ENCODE data around the gene AMOTL1. TPM values are rescaled to one million over a fixed set of nuclear protein-coding genes. Genes with fewer than 3 reads are reported as not detected.

AMOTL1 gene
- total RNA-seq, 4 donors from 2014 or later: 34.1 to 51.2 (median 41.0) TPM

- H3K4me3 ChIP-seq (replicated peaks in 1 of 3): no peak overlapping the region
- H3K27ac ChIP-seq: no peak overlapping the region
- DNase-seq: no peak
- H3K27me3 ChIP-seq: no peaks in the 10 kb centered on the region
- 72 to 78% methylated on average over 2 of the region's 2 CpGs for WGBS, 2 donors
- H3K4me1 ChIP-seq: no peaks in the 10 kb centered on the region
- TF ChIP-seq POLR2A (IDR thresholded peaks at IDR 0.05) (no peak), CTCF (IDR thresholded peaks at IDR 0.05) (no peak)
- peaks cover 0 to 15% of the 10 kb centered on the region in 2 donors for H3K36me3 ChIP-seq
- intact Hi-C loops (cut with DNase I): no loop called here
- H3K9me3 ChIP-seq: no peaks in the 10 kb centered on the region
These were observed 55.1 kb downstream of the AMOTL1 start for GRCh38 chr11:94823102-94823732.

DNA sequence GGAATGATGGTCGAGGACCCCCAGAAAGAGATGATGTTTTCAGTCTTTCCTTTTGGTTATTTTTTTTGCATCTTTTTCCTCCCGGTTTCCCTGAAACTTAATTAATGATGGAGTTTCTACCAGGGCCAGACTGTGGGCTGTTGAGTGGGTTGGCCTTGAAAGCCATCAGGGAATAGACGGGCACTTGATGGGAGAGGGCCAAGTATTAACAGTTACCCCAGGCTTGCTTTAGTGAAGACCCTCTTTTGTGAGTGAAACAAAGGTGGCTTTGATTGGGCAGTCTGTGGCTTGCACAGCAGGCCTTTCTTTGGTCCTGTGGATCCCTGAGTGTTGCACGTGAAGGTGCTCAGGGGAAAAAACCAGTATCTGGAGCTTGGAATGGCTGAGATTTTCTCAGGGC is 56.9 kb downstream of the AMOTL1 start:
- no peak for DNase-seq
- Histone ChIP-seq H3K27me3 (no peaks in the 10 kb centered on the region), H3K4me3 (replicated peaks in 1 of 3) (no peak overlapping the region), H3K9me3 (no peaks in the 10 kb centered on the region), H3K27ac (no peak overlapping the region), H3K4me1 (no peaks in the 10 kb centered on the region), H3K36me3 (peaks cover 2 to 15% of the 10 kb centered on the region in 2 donors)
- intact Hi-C loops (cut with DNase I): no loop called here
- no peak for TF ChIP-seq CTCF (IDR thresholded peaks at IDR 0.05)
- no peak for TF ChIP-seq POLR2A (IDR thresholded peaks at IDR 0.05)
- 87 to 90% methylated on average over 4 of the region's 4 CpGs for WGBS, 2 donors

GRCh38 chr11:94825481-94825880 is 57.3 kb downstream of the AMOTL1 start:
- Histone ChIP-seq H3K27me3 (no peaks in the 10 kb centered on the region), H3K27ac (no peak overlapping the region), H3K4me3 (replicated peaks in 1 of 3) (no peak overlapping the region), H3K9me3 (no peaks in the 10 kb centered on the region), H3K4me1 (no peaks in the 10 kb centered on the region), H3K36me3 (peaks cover 6 to 19% of the 10 kb centered on the region in 2 donors)
- intact Hi-C loops (cut with DNase I): no loop called here
- TF ChIP-seq POLR2A (IDR thresholded peaks at IDR 0.05) (no peak), CTCF (IDR thresholded peaks at IDR 0.05) (no peak)
- no peak for DNase-seq
- WGBS, 2 donors: 95 to 100% methylated on average over 1 of the region's 1 CpG

- Histone ChIP-seq H3K4me3 (replicated peaks in 1 of 3) (no peak overlapping the region), H3K9me3 (no peaks in the 10 kb centered on the region), H3K36me3 (peaks cover 8 to 22% of the 10 kb centered on the region in 2 donors), H3K4me1 (peaks cover 0 to 2% of the 10 kb centered on the region in 2 donors), H3K27me3 (no peaks in the 10 kb centered on the region), H3K27ac (no peak overlapping the region)
- intact Hi-C loops (cut with DNase I): no loop called here
- TF ChIP-seq CTCF (IDR thresholded peaks at IDR 0.05): no peak
- no peak for TF ChIP-seq POLR2A (IDR thresholded peaks at IDR 0.05)
- no peak for DNase-seq
- WGBS, 2 donors: 87 to 93% methylated on average over 7 of the region's 7 CpGs
These were observed 58.3 kb downstream of the AMOTL1 start for GRCh38 chr11:94826415-94826814.

- DNase-seq: no peak
- no peak overlapping the region for H3K27ac ChIP-seq
- intact Hi-C loops (cut with DNase I): no loop called here
- H3K4me1 ChIP-seq: peaks cover 6 to 12% of the 10 kb centered on the region in 2 donors
- TF ChIP-seq POLR2A (IDR thresholded peaks at IDR 0.05) (no peak), CTCF (IDR thresholded peaks at IDR 0.05) (no peak)
- no peaks in the 10 kb centered on the region for H3K9me3 ChIP-seq
- H3K4me3 ChIP-seq (replicated peaks in 1 of 3): no peak overlapping the region
- peaks cover 8 to 15% of the 10 kb centered on the region in 2 donors for H3K36me3 ChIP-seq
- H3K27me3 ChIP-seq: no peaks in the 10 kb centered on the region
These were observed 59.9 kb downstream of the AMOTL1 start for GRCh38 chr11:94828088-94828487.
